MM.1S (cell line): ENCODE data around the gene WIPF3.

Experiments used
- DNase-seq: peaks from one replicate; pipeline ENCODE4 v3.0.0-alpha.2; 2015
- H2AFZ ChIP-seq: fragments of 300-600 bp; sonication (generic); 2 replicates; pipeline ENCODE4 v1.6.0; 2016; ENCODE audit warnings: antibody characterized with exemption, low read length
- H3F3A ChIP-seq: fragments of 300-600 bp; sonication (generic); 2 replicates; pipeline ENCODE4 v1.6.1; 2016; ENCODE audit warnings: mild to moderate bottlenecking, antibody characterized with exemption, low read length, moderate library complexity, mixed read lengths; ENCODE audit not compliant: insufficient read depth
- H3K27ac ChIP-seq: fragments of 300-600 bp; sonication (generic); 2 replicates; pipeline ENCODE4 v1.5.1; 2016; ENCODE audit warnings: mild to moderate bottlenecking, low read length
- H3K27me3 ChIP-seq: fragments of 300-600 bp; sonication (generic); replicated peaks from 2 replicates; pipeline ENCODE4 v1.6.0; 2016; ENCODE audit warnings: low read length; ENCODE audit not compliant: insufficient read depth
- H3K36me3 ChIP-seq: fragments of 300-600 bp; sonication (generic); replicated peaks from 2 replicates; pipeline ENCODE4 v1.6.1; 2016; ENCODE audit warnings: mild to moderate bottlenecking, low read length, mixed read lengths; ENCODE audit not compliant: insufficient read depth
- H3K4me1 ChIP-seq: fragments of 300-600 bp; sonication (generic); 2 replicates; pipeline ENCODE4 v1.6.1; 2016; ENCODE audit warnings: low read length, mixed read lengths
- H3K4me2 ChIP-seq: fragments of 300-600 bp; sonication (generic); 2 replicates; pipeline ENCODE4 v1.6.0; 2016; ENCODE audit warnings: low read depth, low read length
- H3K4me3 ChIP-seq: fragments of 300-600 bp; sonication (generic); 2 replicates; pipeline ENCODE4 v1.5.1; 2016; ENCODE audit warnings: low read length, mixed read lengths
- H3K79me2 ChIP-seq: fragments of 300-600 bp; sonication (generic); 2 replicates; pipeline ENCODE4 v1.6.1; 2016; ENCODE audit warnings: mixed run types, low read length, mixed read lengths
- H3K9ac ChIP-seq: fragments of 300-600 bp; sonication (generic); 2 replicates; pipeline ENCODE4 v1.6.1; 2016; ENCODE audit warnings: low read length, mixed read lengths
- H3K9me2 ChIP-seq: fragments of 300-600 bp; sonication (generic); replicated peaks from 2 replicates; pipeline ENCODE4 v1.6.1; 2016; ENCODE audit warnings: mild to moderate bottlenecking, low read length, mixed read lengths; ENCODE audit not compliant: insufficient read depth
- H3K9me3 ChIP-seq: fragments of 300-600 bp; sonication (generic); replicated peaks from 2 replicates; pipeline ENCODE4 v1.6.1; 2016; ENCODE audit warnings: mild to moderate bottlenecking, low read length, mixed read lengths; ENCODE audit not compliant: insufficient read depth
- H4K20me1 ChIP-seq: fragments of 300-600 bp; sonication (generic); 2 replicates; pipeline ENCODE4 v1.6.1; 2016; ENCODE audit warnings: mild to moderate bottlenecking, low read length, moderate library complexity, mixed read lengths; ENCODE audit not compliant: insufficient read depth
- CTCF ChIP-seq: fragments of 300-600 bp; sonication (generic); IDR thresholded peaks from 2 replicates; pipeline ENCODE4 v1.5.1; 2016; ENCODE audit warnings: antibody characterized with exemption, low read length, mixed read lengths
- EZH2 ChIP-seq: fragments of 300-600 bp; sonication (generic); optimal IDR thresholded peaks from 2 replicates; pipeline ENCODE3; 2017; ENCODE audit warnings: low read depth, mild to moderate bottlenecking, antibody characterized with exemption, low read length, mixed read lengths
- EZH2phosphoT487 ChIP-seq: fragments of 300-600 bp; sonication (generic); IDR thresholded peaks from 2 replicates; pipeline ENCODE4 v1.6.1; 2018; ENCODE audit warnings: antibody characterized with exemption, low read length

Gene WIPF3

GRCh38 chr7:29940199-29940598 lies 133.9 kb downstream of the WIPF3 start:
- H3K9me2 ChIP-seq, result no peaks in the 10 kb centered on the region
- no peak overlapping the region for H2AFZ ChIP-seq
- no peaks in the 10 kb centered on the region for H3K4me1 ChIP-seq
- H3F3A ChIP-seq, result no peaks in the 10 kb centered on the region
- H3K9me3 ChIP-seq, result no peaks in the 10 kb centered on the region
- no peak overlapping the region for H3K27ac ChIP-seq
- no peak overlapping the region for H3K4me2 ChIP-seq
- no peaks in the 10 kb centered on the region for H3K27me3 ChIP-seq
- H3K9ac ChIP-seq, result no peak overlapping the region
- TF ChIP-seq EZH2 (no peak), CTCF (no peak), EZH2phosphoT487 (no peak)
- H3K79me2 ChIP-seq, result no peaks in the 10 kb centered on the region
- no peak overlapping the region for H3K4me3 ChIP-seq
- H3K36me3 ChIP-seq, result no peaks in the 10 kb centered on the region
- DNase-seq, result no peak
- no peaks in the 10 kb centered on the region for H4K20me1 ChIP-seq

GRCh38 chr7:29945259-29945809 lies 139.0 kb downstream of the WIPF3 start:
- H3K9me2 ChIP-seq, result no peaks in the 10 kb centered on the region
- H2AFZ ChIP-seq, result no peak overlapping the region
- no peak overlapping the region for H3K9ac ChIP-seq
- no peaks in the 10 kb centered on the region for H3K36me3 ChIP-seq
- H3K9me3 ChIP-seq, result no peaks in the 10 kb centered on the region
- H3K4me1 ChIP-seq, result no peaks in the 10 kb centered on the region
- no peaks in the 10 kb centered on the region for H3K27me3 ChIP-seq
- H3K4me2 ChIP-seq, result no peak overlapping the region
- TF ChIP-seq CTCF (no peak), EZH2phosphoT487 (no peak), EZH2 (no peak)
- H3K79me2 ChIP-seq, result no peaks in the 10 kb centered on the region
- H3F3A ChIP-seq, result no peaks in the 10 kb centered on the region
- DNase-seq, result no peak
- H3K27ac ChIP-seq, result no peak overlapping the region
- no peaks in the 10 kb centered on the region for H4K20me1 ChIP-seq
- H3K4me3 ChIP-seq, result no peak overlapping the region

- Histone ChIP-seq H3K79me2 (no peaks in the 10 kb centered on the region), H3K4me2 (no peak overlapping the region), H3K9me2 (no peaks in the 10 kb centered on the region), H4K20me1 (no peaks in the 10 kb centered on the region), H3K4me3 (no peak overlapping the region), H3K27ac (no peak overlapping the region), H3K36me3 (no peaks in the 10 kb centered on the region), H3F3A (no peaks in the 10 kb centered on the region), H3K9ac (no peak overlapping the region), H3K9me3 (no peaks in the 10 kb centered on the region), H3K4me1 (no peaks in the 10 kb centered on the region), H3K27me3 (no peaks in the 10 kb centered on the region), H2AFZ (no peak overlapping the region)
- TF ChIP-seq EZH2phosphoT487 (no peak), EZH2 (no peak), CTCF (peak; percentile 40)
- DNase-seq, result no peak
These were observed 140.3 kb downstream of the WIPF3 start for GRCh38 chr7:29946428-29947186.
